HG03064 (cell line): ENCODE data around the gene ARMC12.

Source experiments
- ATAC-seq: cut with Tn5 transposase; IDR thresholded peaks from one replicate; pipeline ENCODE4 v1.9.1; 2021; ENCODE audit warnings: low read depth; ENCODE audit not compliant: unreplicated experiment

The ARMC12 gene

GRCh38 chr6:35797837-35798526 lies 61.1 kb downstream of the ARMC12 start:
- ATAC-seq = no peak
